ENCODE data around the gene GSTA5.
"Not testable (repeated sequence)": the region's sequence is repeated elsewhere in the genome, so short reads cannot be mapped to it uniquely, and the experiment has no call there.

The GSTA5 gene

GRCh38 chr6:52821842-52822241, 18.8 kb downstream of the GSTA5 start:
- Histone ChIP-seq H3K36me3 (ENCODE audit: low read depth) (no peaks in the 10 kb centered on the region), H3K27ac (ENCODE audit: poor library complexity, severe bottlenecking) (no peak overlapping the region), H3K27me3 (ENCODE audit: insufficient read depth, poor library complexity, severe bottlenecking) (no peaks in the 10 kb centered on the region), H3K4me1 (ENCODE audit: insufficient read depth, poor library complexity, severe bottlenecking) (no peaks in the 10 kb centered on the region), H3K9me3 (ENCODE audit: severe bottlenecking) (no peaks in the 10 kb centered on the region), H3K4me3 (ENCODE audit: severe bottlenecking) (no peak overlapping the region)
- no peak for TF ChIP-seq CTCF (IDR thresholded peaks at IDR 0.05; ENCODE audit: poor library complexity, severe bottlenecking)
- ATAC-seq (ENCODE audit: low read depth): no peak
- DNase-seq (ENCODE audit: low spot score): no peak

- TF ChIP-seq CTCF (IDR thresholded peaks at IDR 0.05; ENCODE audit: poor library complexity, severe bottlenecking): no peak
- no peaks in the 10 kb centered on the region for H3K9me3 ChIP-seq (ENCODE audit: severe bottlenecking)
Measured at GRCh38 chr6:52820198-52820597, 20.4 kb downstream of the GSTA5 start.

GRCh38 chr6:52815167-52816092, 25.2 kb downstream of the GSTA5 start:
- DNase-seq (ENCODE audit: low spot score): no peak
- H3K4me1 ChIP-seq (ENCODE audit: insufficient read depth, poor library complexity, severe bottlenecking): no peaks in the 10 kb centered on the region
- no peaks in the 10 kb centered on the region for H3K27me3 ChIP-seq (ENCODE audit: insufficient read depth, poor library complexity, severe bottlenecking)
- no peaks in the 10 kb centered on the region for H3K36me3 ChIP-seq (ENCODE audit: low read depth)
- H3K4me3 ChIP-seq (ENCODE audit: severe bottlenecking): no peak overlapping the region
- TF ChIP-seq CTCF (IDR thresholded peaks at IDR 0.05; ENCODE audit: poor library complexity, severe bottlenecking): peak; percentile 82
- peak; percentile 86 for ATAC-seq (ENCODE audit: low read depth)
- H3K27ac ChIP-seq (ENCODE audit: poor library complexity, severe bottlenecking): no peak overlapping the region
- no peaks in the 10 kb centered on the region for H3K9me3 ChIP-seq (ENCODE audit: severe bottlenecking)

More at GRCh38 chr6:52820198-52820597, 20.4 kb downstream of the GSTA5 start:
- no peak overlapping the region for H3K27ac ChIP-seq (ENCODE audit: poor library complexity, severe bottlenecking)
- ATAC-seq (ENCODE audit: low read depth): no peak
- H3K36me3 ChIP-seq (ENCODE audit: low read depth): no peaks in the 10 kb centered on the region
- no peak for DNase-seq (ENCODE audit: low spot score)
- H3K27me3 ChIP-seq (ENCODE audit: insufficient read depth, poor library complexity, severe bottlenecking): no peaks in the 10 kb centered on the region
- H3K4me3 ChIP-seq (ENCODE audit: severe bottlenecking): no peak overlapping the region
- no peaks in the 10 kb centered on the region for H3K4me1 ChIP-seq (ENCODE audit: insufficient read depth, poor library complexity, severe bottlenecking)

GRCh38 chr6:52814545-52814944, 26.1 kb downstream of the GSTA5 start:
- not testable (repeated sequence) for ATAC-seq (ENCODE audit: low read depth); H3K9me3 ChIP-seq (ENCODE audit: severe bottlenecking); H3K4me1 ChIP-seq (ENCODE audit: insufficient read depth, poor library complexity, severe bottlenecking); H3K27me3 ChIP-seq (ENCODE audit: insufficient read depth, poor library complexity, severe bottlenecking); DNase-seq (ENCODE audit: low spot score); H3K27ac ChIP-seq (ENCODE audit: poor library complexity, severe bottlenecking); H3K4me3 ChIP-seq (ENCODE audit: severe bottlenecking); H3K36me3 ChIP-seq (ENCODE audit: low read depth)

- H3K4me1 ChIP-seq (ENCODE audit: insufficient read depth, poor library complexity, severe bottlenecking); DNase-seq (ENCODE audit: low spot score); ATAC-seq (ENCODE audit: low read depth); H3K27ac ChIP-seq (ENCODE audit: poor library complexity, severe bottlenecking); H3K36me3 ChIP-seq (ENCODE audit: low read depth); H3K9me3 ChIP-seq (ENCODE audit: severe bottlenecking); H3K27me3 ChIP-seq (ENCODE audit: insufficient read depth, poor library complexity, severe bottlenecking); H3K4me3 ChIP-seq (ENCODE audit: severe bottlenecking): not testable (repeated sequence)
Measured at GRCh38 chr6:52809777-52810176, 30.8 kb downstream of the GSTA5 start.

- no peaks in the 10 kb centered on the region for H3K9me3 ChIP-seq (ENCODE audit: severe bottlenecking)
- no peaks in the 10 kb centered on the region for H3K27me3 ChIP-seq (ENCODE audit: insufficient read depth, poor library complexity, severe bottlenecking)
- H3K27ac ChIP-seq (ENCODE audit: poor library complexity, severe bottlenecking): no peak overlapping the region
- H3K4me1 ChIP-seq (ENCODE audit: insufficient read depth, poor library complexity, severe bottlenecking): no peaks in the 10 kb centered on the region
- no peak for TF ChIP-seq CTCF (IDR thresholded peaks at IDR 0.05; ENCODE audit: poor library complexity, severe bottlenecking)
- DNase-seq (ENCODE audit: low spot score) (no peak), ATAC-seq (ENCODE audit: low read depth) (no peak)
- no peaks in the 10 kb centered on the region for H3K36me3 ChIP-seq (ENCODE audit: low read depth)
- H3K4me3 ChIP-seq (ENCODE audit: severe bottlenecking): no peak overlapping the region
Measured at GRCh38 chr6:52808660-52809059, 32.0 kb downstream of the GSTA5 start.

- not testable (repeated sequence) for H3K27ac ChIP-seq (ENCODE audit: poor library complexity, severe bottlenecking); H3K4me1 ChIP-seq (ENCODE audit: insufficient read depth, poor library complexity, severe bottlenecking); H3K9me3 ChIP-seq (ENCODE audit: severe bottlenecking); ATAC-seq (ENCODE audit: low read depth); H3K36me3 ChIP-seq (ENCODE audit: low read depth); DNase-seq (ENCODE audit: low spot score); H3K27me3 ChIP-seq (ENCODE audit: insufficient read depth, poor library complexity, severe bottlenecking); H3K4me3 ChIP-seq (ENCODE audit: severe bottlenecking)
Measured at GRCh38 chr6:52803668-52804255, 36.9 kb downstream of the GSTA5 start, which contains the start of gene GSTA1. TSS of gene GSTA1 (minus strand) at chr6:52803816. CDS start at chr6:52799267, 4,549 bp downstream.
